PFSK-1 (cell line): Measurements from ENCODE around the gene PANK4.

Experiments used
- POLR2AphosphoS5 ChIP-seq: IDR thresholded peaks from 2 replicates; pipeline ENCODE4 v1.6.1; 2012; ENCODE audit warnings: low read depth, mild to moderate bottlenecking, control low read depth, low read length, moderate library complexity
- TF ChIP-seq, protein P1 (sequence below), 2 experiments: IDR thresholded peaks; 2 replicates each; pipeline versions ENCODE4 v1.6.1 to v1.8.0; 2011 to 2012; ENCODE audit warnings: low read depth in 2 of 2, low read length in 2 of 2, control low read depth in 1 of 2, inconsistent platforms in 1 of 2, mild to moderate bottlenecking in 1 of 2, moderate library complexity in 1 of 2; ENCODE audit not compliant: insufficient read depth in 1 of 2

DNA sequence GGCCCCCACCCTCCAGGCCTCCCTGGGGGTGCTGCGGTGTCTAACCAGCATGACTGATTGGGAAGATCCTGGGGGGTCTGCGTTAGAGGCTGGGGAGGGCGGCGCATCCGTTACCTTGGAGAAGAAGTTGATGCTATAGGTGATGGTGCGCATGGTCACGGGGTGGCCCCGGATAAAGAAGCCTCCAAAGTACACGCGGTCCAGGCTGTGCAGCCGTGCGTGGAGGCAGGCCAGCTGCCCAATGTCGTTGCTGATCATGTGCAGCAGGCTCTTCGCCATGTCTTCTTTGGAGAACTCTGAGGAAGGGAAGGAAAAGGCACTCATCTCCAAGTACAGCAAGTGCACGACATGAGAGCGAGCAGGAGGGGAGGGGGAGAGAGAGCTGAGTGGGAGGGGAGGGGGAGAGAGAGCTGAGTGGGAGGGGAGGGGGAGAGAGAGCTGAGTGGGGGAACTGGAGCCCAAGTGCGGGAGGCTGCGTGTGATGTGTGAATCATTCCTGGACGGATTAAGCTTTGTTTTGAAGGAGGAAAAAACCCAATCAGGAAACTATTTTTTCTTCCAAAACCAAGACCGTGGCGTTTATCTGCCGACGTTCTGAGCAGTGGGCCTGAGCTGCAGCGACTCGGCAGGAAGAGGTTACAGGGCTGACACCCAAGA is 7.2 kb downstream of the PANK4 start:
- no peak for TF ChIP-seq POLR2AphosphoS5
- TF ChIP-seq, protein P1, sequence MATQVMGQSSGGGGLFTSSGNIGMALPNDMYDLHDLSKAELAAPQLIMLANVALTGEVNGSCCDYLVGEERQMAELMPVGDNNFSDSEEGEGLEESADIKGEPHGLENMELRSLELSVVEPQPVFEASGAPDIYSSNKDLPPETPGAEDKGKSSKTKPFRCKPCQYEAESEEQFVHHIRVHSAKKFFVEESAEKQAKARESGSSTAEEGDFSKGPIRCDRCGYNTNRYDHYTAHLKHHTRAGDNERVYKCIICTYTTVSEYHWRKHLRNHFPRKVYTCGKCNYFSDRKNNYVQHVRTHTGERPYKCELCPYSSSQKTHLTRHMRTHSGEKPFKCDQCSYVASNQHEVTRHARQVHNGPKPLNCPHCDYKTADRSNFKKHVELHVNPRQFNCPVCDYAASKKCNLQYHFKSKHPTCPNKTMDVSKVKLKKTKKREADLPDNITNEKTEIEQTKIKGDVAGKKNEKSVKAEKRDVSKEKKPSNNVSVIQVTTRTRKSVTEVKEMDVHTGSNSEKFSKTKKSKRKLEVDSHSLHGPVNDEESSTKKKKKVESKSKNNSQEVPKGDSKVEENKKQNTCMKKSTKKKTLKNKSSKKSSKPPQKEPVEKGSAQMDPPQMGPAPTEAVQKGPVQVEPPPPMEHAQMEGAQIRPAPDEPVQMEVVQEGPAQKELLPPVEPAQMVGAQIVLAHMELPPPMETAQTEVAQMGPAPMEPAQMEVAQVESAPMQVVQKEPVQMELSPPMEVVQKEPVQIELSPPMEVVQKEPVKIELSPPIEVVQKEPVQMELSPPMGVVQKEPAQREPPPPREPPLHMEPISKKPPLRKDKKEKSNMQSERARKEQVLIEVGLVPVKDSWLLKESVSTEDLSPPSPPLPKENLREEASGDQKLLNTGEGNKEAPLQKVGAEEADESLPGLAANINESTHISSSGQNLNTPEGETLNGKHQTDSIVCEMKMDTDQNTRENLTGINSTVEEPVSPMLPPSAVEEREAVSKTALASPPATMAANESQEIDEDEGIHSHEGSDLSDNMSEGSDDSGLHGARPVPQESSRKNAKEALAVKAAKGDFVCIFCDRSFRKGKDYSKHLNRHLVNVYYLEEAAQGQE (IDR thresholded peaks at IDR 0.05; ENCODE audit: insufficient read depth in 1 of 2, low read depth in 2 of 2, low read length in 2 of 2), result no peak
